Measurements from ENCODE around the gene POLR3G. TPM values are rescaled to one million over a fixed set of nuclear protein-coding genes. Genes with fewer than 3 reads are reported as not detected.

The POLR3G gene
- total and polyA plus RNA-seq, 7 donors, result 1.0 to 4.9 (median 1.8) TPM

- Histone ChIP-seq H3K9me3 (no peaks in the 10 kb centered on the region), H3K27me3 (ENCODE audit: insufficient read depth in 3 of 3, low read length in 2 of 3) (peaks cover 0 to 7% (median 5%) of the 10 kb centered on the region in 3 donors), H3K27ac (no peak overlapping the region), H3K36me3 (ENCODE audit: insufficient read depth in 1 of 2, low read depth in 1 of 2) (no peaks in the 10 kb centered on the region), H3K4me3 (no peak overlapping the region), H3K4me1 (no peaks in the 10 kb centered on the region)
- ATAC-seq, result no peak
- TF ChIP-seq CTCF (IDR thresholded peaks at IDR 0.05), result no peak
- DNase-seq, result no peak
- WGBS, 3 donors, result 81 to 95% (median 89%) methylated on average over 2 of the region's 2 CpGs
- intact Hi-C loops (cut with DNase I), result no loop called here
Observed at GRCh38 chr5:90549729-90550275, 75.1 kb downstream of the POLR3G start.

- TF ChIP-seq CTCF (IDR thresholded peaks at IDR 0.05), result no peak
- Histone ChIP-seq H3K36me3 (ENCODE audit: insufficient read depth in 1 of 2, low read depth in 1 of 2) (no peaks in the 10 kb centered on the region), H3K27me3 (ENCODE audit: insufficient read depth in 3 of 3, low read length in 2 of 3) (peaks cover 0 to 2% (median 2%) of the 10 kb centered on the region in 3 donors), H3K4me1 (no peaks in the 10 kb centered on the region), H3K4me3 (no peak overlapping the region), H3K27ac (no peak overlapping the region), H3K9me3 (no peaks in the 10 kb centered on the region)
- 72 to 76% (median 72%) methylated on average over 3 of the region's 3 CpGs for WGBS, 3 donors
- ATAC-seq (no peak), DNase-seq (no peak)
- intact Hi-C loops (cut with DNase I), result no loop called here
Observed at GRCh38 chr5:90550963-90551362, 76.3 kb downstream of the POLR3G start.

GRCh38 chr5:90551376-90551775, 76.7 kb downstream of the POLR3G start:
- ATAC-seq, result no peak

DNA sequence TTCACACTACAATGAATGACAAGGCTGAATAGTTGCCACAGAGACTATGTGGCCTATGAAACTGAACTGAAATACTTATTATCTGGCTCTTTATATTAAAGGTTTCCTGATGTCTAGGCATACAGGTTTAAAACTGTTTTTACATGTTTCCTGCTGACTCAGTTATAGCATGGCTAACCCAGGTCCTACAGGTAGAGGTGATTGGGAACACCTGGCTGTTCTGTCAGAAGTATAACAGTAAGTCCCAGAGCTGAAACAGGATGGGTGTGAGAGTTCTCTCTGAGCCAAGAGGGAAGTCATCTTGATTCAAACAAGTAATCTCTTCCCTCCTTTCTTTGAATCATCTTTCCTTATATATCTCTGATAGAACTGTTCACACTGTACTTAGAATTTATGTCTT, 79.0 kb downstream of the POLR3G start:
- H3K4me1 ChIP-seq, result peaks cover 6% of the 10 kb centered on the region
- no peak for DNase-seq
- H3K27me3 ChIP-seq (ENCODE audit: insufficient read depth in 3 of 3, low read length in 2 of 3), result peaks cover 2 to 27% (median 15%) of the 10 kb centered on the region in 3 donors
- H3K9me3 ChIP-seq, result no peaks in the 10 kb centered on the region
- no peak overlapping the region for H3K27ac ChIP-seq
- ATAC-seq, result no peak
- no peaks in the 10 kb centered on the region for H3K36me3 ChIP-seq (ENCODE audit: insufficient read depth in 1 of 2, low read depth in 1 of 2)
- intact Hi-C loops (cut with DNase I), result no loop called here
- no peak overlapping the region for H3K4me3 ChIP-seq
- TF ChIP-seq CTCF (IDR thresholded peaks at IDR 0.05), result no peak

More at GRCh38 chr5:90551376-90551775, 76.7 kb downstream of the POLR3G start:
- H3K4me1 ChIP-seq, result no peaks in the 10 kb centered on the region
- no peaks in the 10 kb centered on the region for H3K9me3 ChIP-seq
- no peak for TF ChIP-seq CTCF (IDR thresholded peaks at IDR 0.05)
- intact Hi-C loops (cut with DNase I), result no loop called here
- DNase-seq, result no peak
- WGBS, 3 donors, result 79 to 87% (median 86%) methylated on average over 5 of the region's 5 CpGs
- H3K36me3 ChIP-seq (ENCODE audit: insufficient read depth in 1 of 2, low read depth in 1 of 2), result no peaks in the 10 kb centered on the region
- H3K4me3 ChIP-seq, result no peak overlapping the region
- H3K27me3 ChIP-seq (ENCODE audit: insufficient read depth in 3 of 3, low read length in 2 of 3), result peaks cover 2 to 3% (median 2%) of the 10 kb centered on the region in 3 donors
- no peak overlapping the region for H3K27ac ChIP-seq

Measured in psoas muscle (tissue), 8 donors.